Trophoblast cell (in vitro differentiated cells and primary cell): ENCODE measurements around the gene SMPD3.

Experiments used
- DNase-seq, 2 donors: peaks; one replicate each; pipeline ENCODE4 v3.0.0-alpha.2; 2016
- H2AFZ ChIP-seq: 2 replicates; pipeline ENCODE4 v1.6.1; 2013; ENCODE audit warnings: low read length, moderate library complexity, mild to moderate bottlenecking; ENCODE audit not compliant: insufficient read depth, poor library complexity
- H2AK5ac ChIP-seq: 2 replicates; pipeline ENCODE4 v1.6.1; 2013; ENCODE audit warnings: mild to moderate bottlenecking, low read length
- H2BK120ac ChIP-seq: 2 replicates; pipeline ENCODE4 v1.6.1; 2013; ENCODE audit warnings: low read length, mild to moderate bottlenecking, moderate library complexity; ENCODE audit not compliant: insufficient read depth, poor library complexity
- H2BK12ac ChIP-seq: 2 replicates; pipeline ENCODE4 v1.6.1; 2013; ENCODE audit warnings: mild to moderate bottlenecking, low read length, moderate library complexity
- H2BK5ac ChIP-seq: 2 replicates; pipeline ENCODE4 v1.6.1; 2013; ENCODE audit warnings: low read length, low read depth, moderate library complexity, mild to moderate bottlenecking; ENCODE audit not compliant: poor library complexity
- H3K14ac ChIP-seq: 2 replicates; pipeline ENCODE4 v1.6.1; 2013; ENCODE audit warnings: mild to moderate bottlenecking, low read length
- H3K18ac ChIP-seq: 2 replicates; pipeline ENCODE4 v1.6.1; 2013; ENCODE audit warnings: mild to moderate bottlenecking, low read length
- H3K23ac ChIP-seq: 2 replicates; pipeline ENCODE4 v1.6.1; 2013; ENCODE audit warnings: low read length
- H3K27ac ChIP-seq: 2 replicates; pipeline ENCODE4 v1.5.1; 2013; ENCODE audit warnings: low read depth, mild to moderate bottlenecking, inconsistent platforms, low read length, moderate library complexity
- H3K27me3 ChIP-seq: 2 replicates; pipeline ENCODE4 v1.6.1; 2013; ENCODE audit warnings: inconsistent platforms, mild to moderate bottlenecking, low read length, moderate library complexity; ENCODE audit not compliant: insufficient read depth
- H3K36me3 ChIP-seq, 2 experiments: 1 replicate in 1 of 2; 2 replicates in 1 of 2; pipeline ENCODE4 v1.6.1; 2013; ENCODE audit warnings: low read length in 2 of 2, mild to moderate bottlenecking in 2 of 2, moderate library complexity in 1 of 2; ENCODE audit not compliant: insufficient read depth in 2 of 2, control insufficient read depth in 1 of 2
- H3K4ac ChIP-seq: 2 replicates; pipeline ENCODE4 v1.6.1; 2013; ENCODE audit warnings: low read depth, mild to moderate bottlenecking, low read length, moderate library complexity
- H3K4me1 ChIP-seq, 2 experiments: 1 replicate in 1 of 2; 2 replicates in 1 of 2; pipeline ENCODE4 v1.6.1; 2013; ENCODE audit warnings: low read length in 2 of 2, mild to moderate bottlenecking in 2 of 2, moderate library complexity in 1 of 2; ENCODE audit not compliant: insufficient read depth in 2 of 2, control insufficient read depth in 1 of 2
- H3K4me2 ChIP-seq: 2 replicates; pipeline ENCODE4 v1.6.1; 2013; ENCODE audit warnings: inconsistent platforms, mild to moderate bottlenecking, low read length, moderate library complexity
- H3K4me3 ChIP-seq: 2 replicates; pipeline ENCODE4 v1.5.1; 2013; ENCODE audit warnings: mild to moderate bottlenecking, low read depth, low read length, inconsistent platforms
- H3K79me1 ChIP-seq: one replicate; pipeline ENCODE4 v1.6.1; 2013; ENCODE audit warnings: low read length
- H3K79me2 ChIP-seq: 2 replicates; pipeline ENCODE4 v1.6.1; 2013; ENCODE audit warnings: low read length, mild to moderate bottlenecking; ENCODE audit not compliant: control insufficient read depth, insufficient read depth, poor library complexity
- H3K9ac ChIP-seq: 2 replicates; pipeline ENCODE4 v1.6.1; 2013; ENCODE audit warnings: mild to moderate bottlenecking, low read length
- H3K9me3 ChIP-seq: 2 replicates; pipeline ENCODE4 v1.6.1; 2013; ENCODE audit warnings: low read depth, mild to moderate bottlenecking, control low read depth, inconsistent platforms, low read length; ENCODE audit not compliant: insufficient read depth
- H4K12ac ChIP-seq: 2 replicates; pipeline ENCODE4 v1.6.1; 2013; ENCODE audit warnings: low read depth, mild to moderate bottlenecking, low read length, moderate library complexity
- H4K8ac ChIP-seq: 2 replicates; pipeline ENCODE4 v1.6.1; 2013; ENCODE audit warnings: low read depth, mild to moderate bottlenecking, low read length, moderate library complexity
- H4K91ac ChIP-seq: one replicate; pipeline ENCODE4 v1.6.1; 2013; ENCODE audit warnings: low read depth, mild to moderate bottlenecking, low read length, moderate library complexity
- WGBS: extraction: QIAGEN DNeasy Blood & Tissue Kit; methylation state at CpG from one replicate; pipeline ENCODE4 v1.1.7; 2013; ENCODE audit warnings: missing lambda C conversion rate; ENCODE audit not compliant: insufficient read length, insufficient coverage; ENCODE audit errors: extremely low coverage; 5-methylcytosine and 5-hydroxymethylcytosine counted together

The SMPD3 gene

GRCh38 chr16:68463904-68464303, 15.6 kb upstream of the SMPD3 start:
- no peak overlapping the region for H3K27ac ChIP-seq
- H3K79me1 ChIP-seq, result no peaks in the 10 kb centered on the region
- H2AFZ ChIP-seq, result no peak overlapping the region
- H3K23ac ChIP-seq, result no peak overlapping the region
- H3K14ac ChIP-seq, result no peak overlapping the region
- no peak overlapping the region for H2BK120ac ChIP-seq
- H3K9ac ChIP-seq, result no peak overlapping the region
- H4K12ac ChIP-seq, result no peak overlapping the region
- H3K4me3 ChIP-seq, result no peak overlapping the region
- no peak overlapping the region for H2AK5ac ChIP-seq
- H3K27me3 ChIP-seq, result no peaks in the 10 kb centered on the region
- peaks cover 3% of the 10 kb centered on the region for H3K9me3 ChIP-seq
- no peak overlapping the region for H3K18ac ChIP-seq
- H2BK12ac ChIP-seq, result no peak overlapping the region
- no peak overlapping the region for H3K4me2 ChIP-seq
- no peak overlapping the region for H4K8ac ChIP-seq
- H4K91ac ChIP-seq, result no peak overlapping the region
- no peaks in the 10 kb centered on the region for H3K36me3 ChIP-seq
- peaks cover under 1 to 3% of the 10 kb centered on the region in 2 experiments for H3K4me1 ChIP-seq
- no CpG with 5 or more reads among the region's 2 CpGs for WGBS
- H2BK5ac ChIP-seq, result no peak overlapping the region
- no peak for DNase-seq
- no peak overlapping the region for H3K4ac ChIP-seq
- no peaks in the 10 kb centered on the region for H3K79me2 ChIP-seq

GRCh38 chr16:68460067-68460466, 11.8 kb upstream of the SMPD3 start:
- no peak overlapping the region for H2BK12ac ChIP-seq
- H4K91ac ChIP-seq, result no peak overlapping the region
- H3K4ac ChIP-seq, result no peak overlapping the region
- no peak overlapping the region for H3K14ac ChIP-seq
- no peaks in the 10 kb centered on the region for H3K36me3 ChIP-seq
- WGBS, result no CpG with 5 or more reads among the region's 3 CpGs
- H3K9me3 ChIP-seq, result peaks cover 3% of the 10 kb centered on the region
- H3K4me2 ChIP-seq, result no peak overlapping the region
- H4K8ac ChIP-seq, result no peak overlapping the region
- no peaks in the 10 kb centered on the region for H3K27me3 ChIP-seq
- H3K27ac ChIP-seq, result no peak overlapping the region
- H2BK120ac ChIP-seq, result no peak overlapping the region
- no peak overlapping the region for H2BK5ac ChIP-seq
- no peak overlapping the region for H3K23ac ChIP-seq
- no peak overlapping the region for H3K4me3 ChIP-seq
- H4K12ac ChIP-seq, result no peak overlapping the region
- no peak overlapping the region for H2AFZ ChIP-seq
- H3K9ac ChIP-seq, result no peak overlapping the region
- no peaks in the 10 kb centered on the region for H3K79me1 ChIP-seq
- H3K79me2 ChIP-seq, result no peaks in the 10 kb centered on the region
- no peak for DNase-seq
- H3K18ac ChIP-seq, result no peak overlapping the region
- H2AK5ac ChIP-seq, result no peak overlapping the region
- peaks cover 6 to 8% of the 10 kb centered on the region in 2 experiments for H3K4me1 ChIP-seq

- H4K8ac ChIP-seq, result no peak overlapping the region
- H3K9me3 ChIP-seq, result peaks cover 3% of the 10 kb centered on the region
- no peak overlapping the region for H2AFZ ChIP-seq
- no peak overlapping the region for H4K91ac ChIP-seq
- H3K79me1 ChIP-seq, result no peaks in the 10 kb centered on the region
- H3K4me3 ChIP-seq, result no peak overlapping the region
- H3K14ac ChIP-seq, result peak overlapping the region; percentile 4
- no peak for DNase-seq
- no CpG with 5 or more reads among the region's 4 CpGs for WGBS
- H3K9ac ChIP-seq, result no peak overlapping the region
- H3K23ac ChIP-seq, result no peak overlapping the region
- H2AK5ac ChIP-seq, result peak overlapping the region; percentile 4
- H3K4ac ChIP-seq, result no peak overlapping the region
- no peak overlapping the region for H3K18ac ChIP-seq
- no peak overlapping the region for H2BK120ac ChIP-seq
- no peak overlapping the region for H3K4me2 ChIP-seq
- H2BK5ac ChIP-seq, result no peak overlapping the region
- no peak overlapping the region for H3K27ac ChIP-seq
- H3K27me3 ChIP-seq, result no peaks in the 10 kb centered on the region
- H4K12ac ChIP-seq, result no peak overlapping the region
- H2BK12ac ChIP-seq, result peak overlapping the region; percentile 15
- H3K36me3 ChIP-seq, result no peaks in the 10 kb centered on the region
- no peaks in the 10 kb centered on the region for H3K79me2 ChIP-seq
- peaks cover 6 to 8% of the 10 kb centered on the region in 2 experiments for H3K4me1 ChIP-seq
These were observed 11.1 kb upstream of the SMPD3 start for GRCh38 chr16:68459457-68459856.

GRCh38 chr16:68458551-68458950, 10.2 kb upstream of the SMPD3 start:
- Histone ChIP-seq H2AFZ (no peak overlapping the region), H3K27ac (no peak overlapping the region), H3K79me1 (no peaks in the 10 kb centered on the region), H3K23ac (no peak overlapping the region), H2BK120ac (no peak overlapping the region), H4K8ac (no peak overlapping the region), H3K4me3 (no peak overlapping the region), H3K79me2 (no peaks in the 10 kb centered on the region), H2AK5ac (no peak overlapping the region), H3K27me3 (no peaks in the 10 kb centered on the region), H3K4me1 (peaks cover 6 to 8% of the 10 kb centered on the region in 2 experiments), H3K4ac (no peak overlapping the region), H3K36me3 (no peaks in the 10 kb centered on the region), H3K9me3 (peaks cover 4% of the 10 kb centered on the region), H3K4me2 (no peak overlapping the region), H2BK5ac (no peak overlapping the region), H2BK12ac (no peak overlapping the region), H3K9ac (no peak overlapping the region), H3K18ac (no peak overlapping the region), H4K12ac (no peak overlapping the region), H3K14ac (no peak overlapping the region), H4K91ac (no peak overlapping the region)
- WGBS, result no CpG with 5 or more reads among the region's 2 CpGs
- DNase-seq, result peak in 1 of 2 donors; percentile 21
